NB4 (cell line): Measurements from ENCODE around the gene DGKE.

Experiments
- CTCF ChIP-seq: IDR thresholded peaks from one replicate; pipeline ENCODE4 v1.5.1; 2012; ENCODE audit warnings: low read depth, low read length
- MAX ChIP-seq: IDR thresholded peaks from 2 replicates; pipeline ENCODE4 v1.6.1; 2011; ENCODE audit warnings: low read depth, low read length
- POLR2A ChIP-seq: IDR thresholded peaks from 2 replicates; pipeline ENCODE4 v1.6.1; 2011; ENCODE audit warnings: mild to moderate bottlenecking; ENCODE audit not compliant: insufficient read length; ENCODE audit errors: extremely low read depth

- no peak for TF ChIP-seq CTCF
- no peak for TF ChIP-seq POLR2A
- no peak for TF ChIP-seq MAX
Observed at GRCh38 chr17:56913353-56913866, 79.5 kb downstream of the DGKE start.
